Hypothalamus (tissue), 51 donors: ENCODE data around the gene SLC27A3.
A peak's percentile ranks its signal among the peaks of the same experiment; 100 is the strongest.
"Not testable (repeated sequence)": the region's sequence is repeated elsewhere in the genome, so short reads cannot be mapped to it uniquely, and the experiment has no call there.

Source experiments
- DNase-seq, 51 donors: peaks; one replicate each; lab custom pipeline; 2025; lab: John Stamatoyannopoulos, UW

The SLC27A3 gene

DNA sequence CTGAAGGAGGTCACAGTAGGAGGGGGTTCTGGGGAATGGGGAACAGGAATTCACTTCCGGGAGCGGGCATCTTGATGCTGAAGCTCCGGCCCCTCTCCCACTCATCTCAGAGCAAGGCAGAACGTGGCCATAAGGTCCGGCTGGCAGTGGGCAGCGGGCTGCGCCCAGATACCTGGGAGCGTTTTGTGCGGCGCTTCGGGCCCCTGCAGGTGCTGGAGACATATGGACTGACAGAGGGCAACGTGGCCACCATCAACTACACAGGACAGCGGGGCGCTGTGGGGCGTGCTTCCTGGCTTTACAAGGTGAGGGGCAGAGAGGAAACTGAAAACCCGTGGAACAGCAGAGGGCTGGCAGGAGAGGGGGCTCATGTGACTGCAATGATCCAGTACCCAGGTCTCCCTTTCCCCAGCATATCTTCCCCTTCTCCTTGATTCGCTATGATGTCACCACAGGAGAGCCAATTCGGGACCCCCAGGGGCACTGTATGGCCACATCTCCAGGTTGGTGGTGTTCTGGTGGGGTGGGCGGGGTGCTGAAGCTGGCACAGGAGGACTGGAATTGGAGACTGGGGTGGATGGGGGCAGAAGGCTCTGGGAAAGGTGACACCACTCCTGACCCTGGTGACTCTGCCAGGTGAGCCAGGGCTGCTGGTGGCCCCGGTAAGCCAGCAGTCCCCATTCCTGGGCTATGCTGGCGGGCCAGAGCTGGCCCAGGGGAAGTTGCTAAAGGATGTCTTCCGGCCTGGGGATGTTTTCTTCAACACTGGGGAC is 3.0 kb downstream of the SLC27A3 start:
- no peak for DNase-seq

DNA sequence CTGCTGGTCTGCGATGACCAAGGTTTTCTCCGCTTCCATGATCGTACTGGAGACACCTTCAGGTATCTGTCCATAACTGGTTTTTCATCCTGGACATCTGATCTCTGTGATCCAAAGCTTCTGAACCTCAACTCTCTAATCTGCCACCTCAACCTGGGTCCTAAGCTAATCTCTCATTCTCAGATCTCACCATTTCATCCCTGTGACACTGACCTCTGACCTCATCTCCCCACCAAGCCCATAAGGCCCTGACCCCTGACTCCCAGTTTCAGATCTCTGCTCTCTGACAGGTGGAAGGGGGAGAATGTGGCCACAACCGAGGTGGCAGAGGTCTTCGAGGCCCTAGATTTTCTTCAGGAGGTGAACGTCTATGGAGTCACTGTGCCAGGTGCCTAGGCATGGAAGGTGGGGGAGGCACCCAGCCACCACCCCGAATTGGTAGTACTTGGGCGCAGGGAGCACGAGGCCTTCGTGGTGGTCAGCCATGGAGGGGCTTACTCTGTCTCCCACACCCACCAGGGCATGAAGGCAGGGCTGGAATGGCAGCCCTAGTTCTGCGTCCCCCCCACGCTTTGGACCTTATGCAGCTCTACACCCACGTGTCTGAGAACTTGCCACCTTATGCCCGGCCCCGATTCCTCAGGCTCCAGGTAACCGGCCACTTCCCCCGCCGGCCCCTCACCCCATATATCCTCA is 3.8 kb downstream of the SLC27A3 start:
- no peak for DNase-seq

- no peak for DNase-seq
Measured at GRCh38 chr1:153779781-153780541, 4.8 kb downstream of the SLC27A3 start.

DNA sequence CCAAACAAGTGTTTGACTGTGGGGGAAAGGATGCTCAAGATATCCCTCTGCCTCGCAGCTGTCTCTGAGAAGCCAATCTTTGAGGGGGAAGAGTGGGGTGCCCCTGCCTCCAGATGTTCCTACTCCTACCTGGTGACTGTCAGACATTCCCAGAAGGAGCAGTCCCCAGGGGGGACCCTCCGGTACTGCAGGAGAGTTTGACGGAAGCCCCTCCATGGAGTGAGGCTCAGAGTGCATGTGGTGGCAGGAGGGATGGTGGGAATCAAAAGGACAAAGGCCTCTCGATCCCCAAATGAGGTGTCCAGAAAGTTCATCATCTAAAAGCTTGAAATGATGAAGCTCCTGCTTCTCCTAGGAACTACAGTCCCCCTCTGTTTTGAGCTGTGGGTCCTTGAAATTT is 5.3 kb downstream of the SLC27A3 start:
- DNase-seq = no peak

DNA sequence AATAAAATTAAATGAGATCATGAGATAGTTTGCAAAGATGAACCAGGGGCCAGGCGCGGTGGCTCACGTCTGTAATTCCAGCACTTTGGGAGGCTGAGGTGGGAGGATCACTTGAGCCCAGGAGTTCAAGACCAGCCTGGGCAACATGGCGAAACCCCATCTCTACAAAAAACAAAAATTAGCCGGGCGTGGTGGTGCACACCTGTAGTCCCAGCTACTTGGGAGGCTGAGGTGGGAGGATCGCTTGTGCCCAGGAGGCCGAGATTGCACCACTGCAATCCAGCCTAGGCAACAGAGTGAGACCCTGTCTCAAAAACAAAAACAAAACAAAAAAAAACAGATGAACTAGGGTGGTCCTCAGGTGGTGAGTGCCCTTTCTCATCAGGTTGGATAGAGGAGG is 7.4 kb downstream of the SLC27A3 start:
- DNase-seq = not testable (repeated sequence)

DNA sequence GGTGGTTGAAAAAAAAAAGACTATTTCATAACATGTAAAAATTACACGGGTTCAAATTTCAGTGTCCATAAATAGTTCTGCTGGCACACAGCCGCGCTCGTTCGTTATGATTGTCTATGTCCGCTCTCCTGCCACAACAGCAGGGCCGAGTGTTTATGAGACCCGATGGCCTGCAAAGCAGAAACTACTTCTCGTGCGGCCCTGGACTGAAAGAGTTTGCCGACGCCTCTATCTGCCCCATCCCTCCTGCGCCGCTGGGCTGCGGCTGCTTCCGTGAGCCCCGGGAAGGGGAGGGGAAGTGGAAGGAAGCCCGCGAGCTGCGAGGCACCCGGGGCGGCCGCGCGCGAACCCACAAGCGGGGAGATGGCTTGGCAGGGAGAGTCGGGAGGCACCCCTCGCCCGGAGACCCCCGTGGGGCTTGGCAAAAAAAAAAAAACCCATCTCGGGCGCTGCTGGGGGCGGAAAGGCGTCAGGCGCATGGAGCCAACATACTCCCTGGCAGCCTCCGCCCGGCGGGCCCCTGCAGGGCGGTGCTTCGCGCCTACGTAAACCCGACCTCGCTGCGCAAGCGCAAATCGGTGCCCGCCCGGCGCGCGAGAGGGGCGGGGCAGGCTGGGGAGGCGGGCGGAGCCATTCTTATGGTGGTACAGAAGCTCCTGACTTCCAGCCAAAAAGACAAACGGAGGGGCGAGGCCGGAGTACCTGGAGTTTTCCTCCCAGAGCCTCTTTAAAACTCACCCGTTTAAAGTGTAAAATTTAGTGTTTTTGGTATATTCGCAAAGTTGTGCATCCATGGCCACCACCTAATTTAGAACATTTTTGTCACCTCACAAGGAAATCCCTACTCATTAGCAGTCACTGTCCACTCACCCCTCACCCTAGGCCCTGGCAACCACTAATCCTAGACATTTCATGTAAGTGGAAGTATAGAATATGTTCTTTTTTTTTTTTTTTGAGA is 8.3 kb downstream of the SLC27A3 start:
- DNase-seq = peak; percentile 46 to 95 (median 83)

DNA sequence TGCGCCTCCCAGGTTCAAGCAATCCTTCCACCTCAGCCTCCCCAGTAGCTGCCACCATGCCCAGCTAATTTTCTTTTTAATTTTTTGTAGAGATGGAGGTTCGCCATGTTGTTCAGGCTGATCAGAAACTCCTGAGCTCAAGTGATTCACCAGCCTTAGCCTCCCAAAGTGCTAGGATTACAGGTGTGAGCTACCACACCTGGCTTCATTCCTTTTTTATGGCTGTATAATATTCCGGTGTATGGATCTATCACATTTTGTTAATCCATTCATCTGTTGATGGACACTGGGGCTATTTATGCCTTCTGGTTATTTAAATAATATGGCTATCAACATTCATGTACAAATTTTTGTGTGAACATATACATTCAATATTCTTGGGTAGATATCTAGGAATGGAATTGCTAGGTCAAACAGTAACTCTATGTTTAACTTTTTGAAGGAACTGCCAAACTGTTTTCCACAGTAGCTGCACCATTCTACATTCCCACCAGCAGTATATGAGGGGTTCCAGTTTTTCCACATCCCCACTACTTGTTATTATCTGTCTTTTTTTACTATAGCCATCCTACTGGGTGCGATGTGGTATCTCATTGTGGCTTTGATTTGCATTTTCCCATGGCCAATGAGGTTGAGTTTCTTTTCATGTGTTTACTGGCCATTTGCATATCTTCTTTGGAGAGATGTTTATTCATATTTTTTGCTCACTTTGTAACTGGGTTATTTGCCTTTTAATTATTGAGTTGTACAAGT is 11.0 kb downstream of the SLC27A3 start:
- DNase-seq = no peak

- peak in 1 of 51 donors; percentile 29 for DNase-seq
Measured at GRCh38 chr1:153789478-153790034, 14.3 kb downstream of the SLC27A3 start.

- peak in 46 of 51 donors; percentile 19 to 88 (median 66) for DNase-seq
Measured at GRCh38 chr1:153790313-153790965, 15.2 kb downstream of the SLC27A3 start.

DNA sequence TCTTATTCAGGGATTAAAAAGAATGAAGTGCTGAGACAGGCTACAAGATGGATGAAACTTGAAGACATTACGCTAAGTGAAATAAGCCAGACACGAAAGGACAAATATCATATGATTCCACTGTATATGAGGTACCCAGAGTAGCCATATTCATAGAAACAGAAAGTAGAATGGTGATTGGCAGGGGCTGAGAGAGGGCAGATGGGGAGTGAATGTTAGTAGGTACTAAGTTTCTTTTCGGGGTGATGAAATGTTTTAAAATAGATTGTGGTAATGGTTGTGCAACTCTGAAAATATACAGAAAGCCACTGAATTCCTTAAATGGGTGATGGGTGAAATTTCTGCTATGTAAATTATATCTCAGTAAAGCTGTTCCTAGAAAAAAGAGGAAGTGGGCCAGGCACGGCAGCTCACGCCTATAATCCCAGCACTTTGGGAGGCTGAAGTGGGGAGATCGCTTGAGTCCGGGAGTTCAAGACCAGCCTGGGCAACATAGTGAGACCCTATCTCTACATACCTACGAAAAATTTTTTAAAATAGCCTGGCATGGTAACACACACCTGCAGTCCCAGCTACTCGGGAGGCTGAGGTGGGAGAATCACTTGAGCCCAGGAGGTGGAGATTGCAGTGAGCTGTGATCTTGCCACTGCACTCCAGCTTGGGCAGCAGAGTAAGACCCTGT is 15.9 kb downstream of the SLC27A3 start:
- peak in 1 of 51 donors; percentile 71 for DNase-seq

DNA sequence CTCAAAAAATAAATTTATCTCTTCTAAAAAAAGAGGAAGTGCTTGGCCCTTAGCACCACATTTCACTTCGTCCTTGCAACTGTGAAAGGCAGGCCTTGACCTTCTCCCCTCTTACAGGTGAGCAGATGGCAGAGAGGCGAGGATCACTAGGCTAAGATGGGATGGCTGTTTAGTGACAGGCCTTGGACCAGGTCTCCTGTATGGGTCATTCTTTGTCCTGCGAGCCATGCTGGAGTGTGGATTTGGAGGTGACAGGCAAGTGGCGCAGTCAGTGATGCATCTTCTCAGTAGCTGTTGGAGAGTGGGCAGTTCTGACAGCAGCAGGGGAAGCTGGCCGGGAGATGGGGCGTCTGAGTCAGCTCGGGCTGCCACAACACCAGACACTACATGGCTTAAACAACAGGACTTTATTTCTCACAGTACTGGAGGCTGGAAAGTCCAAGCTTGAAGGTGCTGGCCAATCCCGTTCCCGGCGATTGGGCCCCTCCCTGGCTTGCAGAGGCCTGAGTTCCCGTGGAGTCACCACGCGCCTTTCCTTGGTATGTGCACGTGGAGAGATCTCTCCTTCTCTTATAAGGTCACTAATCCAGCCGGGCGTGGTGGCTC is 16.5 kb downstream of the SLC27A3 start:
- DNase-seq = peak in 1 of 51 donors; percentile 43

GRCh38 chr1:153792631-153793041 is 17.4 kb downstream of the SLC27A3 start:
- no peak for DNase-seq

DNA sequence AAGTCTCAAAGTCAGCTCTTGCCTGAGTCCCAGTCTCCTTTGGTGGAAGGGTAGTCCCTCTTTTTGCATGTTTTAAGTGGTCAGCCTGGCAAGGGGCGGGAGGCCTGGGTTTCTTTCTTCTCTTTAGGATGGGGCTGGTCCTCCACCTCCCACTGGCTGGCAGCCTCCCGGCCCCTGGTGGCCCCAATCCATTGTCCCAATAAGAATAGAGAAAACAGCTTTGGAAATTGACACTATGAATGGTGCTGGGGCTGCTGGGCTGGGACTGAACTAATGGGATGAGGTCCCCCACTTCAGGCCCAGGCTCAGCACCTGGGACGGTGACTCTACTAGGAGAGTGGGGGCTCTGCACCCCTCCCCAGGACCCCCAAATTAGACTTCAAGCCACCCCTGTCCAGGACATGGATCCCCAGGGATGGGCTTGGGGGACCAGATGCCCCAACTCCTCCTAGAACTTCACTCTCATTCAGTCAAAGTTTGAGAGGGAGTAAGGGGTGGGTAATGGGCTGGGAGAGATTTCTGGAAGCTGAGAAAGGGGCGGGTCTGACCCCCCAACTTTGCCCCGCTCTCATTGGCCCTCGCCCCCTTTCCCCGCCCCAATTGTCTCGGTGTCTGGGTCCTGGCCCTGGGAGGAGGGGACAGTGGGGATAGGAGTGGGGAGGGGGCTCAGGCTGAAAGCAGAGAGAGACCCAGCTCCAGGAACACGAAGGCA is 18.2 kb downstream of the SLC27A3 start:
- no peak for DNase-seq

DNA sequence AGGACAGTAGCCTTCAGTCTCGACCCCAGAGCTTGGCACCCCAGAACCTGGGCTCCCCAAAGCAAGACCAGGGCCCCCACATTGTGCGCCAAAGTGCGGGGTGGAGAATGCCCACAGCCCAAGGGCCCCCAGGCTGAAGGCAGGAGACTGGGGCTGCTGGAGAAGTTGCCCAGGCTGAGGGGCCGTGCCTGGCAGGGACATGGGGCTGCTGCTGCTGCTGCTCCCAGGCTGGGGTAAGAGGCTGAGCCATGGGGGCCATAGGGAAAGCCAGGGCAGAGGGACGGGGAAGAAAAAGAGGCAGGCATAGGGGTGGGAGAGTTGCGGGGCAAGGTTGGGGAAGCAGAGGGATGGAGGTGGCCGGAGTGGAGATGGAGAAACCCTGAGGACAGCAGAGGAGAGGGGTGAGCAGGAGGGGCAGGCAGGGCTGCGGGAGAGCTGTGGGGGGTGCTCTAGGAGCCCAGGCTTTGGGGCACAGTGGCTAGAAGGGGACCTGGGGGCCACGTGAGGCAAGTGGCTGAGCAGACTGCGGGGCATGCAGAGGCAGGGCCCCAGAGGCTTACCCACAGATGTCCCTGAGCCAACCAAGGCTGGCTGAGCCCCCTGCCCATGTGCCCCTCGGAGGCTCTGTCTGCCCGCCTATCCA is 18.9 kb downstream of the SLC27A3 start:
- DNase-seq = no peak

- DNase-seq = peak in 1 of 51 donors; percentile 5
Measured at GRCh38 chr1:153794624-153795329, 19.6 kb downstream of the SLC27A3 start.
